Stomach (tissue), 4 donors: ENCODE results near the gene DCLK1.

Experiments
- POLR2A ChIP-seq, 4 donors: fragments of 450-650 bp; IDR thresholded peaks; one replicate each; pipeline ENCODE4 v1.6.1; 2016; ENCODE audit warnings: antibody characterized with exemption in 4 of 4, control low read depth in 2 of 4, mild to moderate bottlenecking in 1 of 4, moderate library complexity in 1 of 4
- TF ChIP-seq, protein P1 (sequence below), 7 experiments: fragments of 450-650 bp in 4 of 7; fragments of 200-600 bp in 3 of 7; sonication (generic) in 3 of 7; IDR thresholded peaks; one replicate each; pipeline ENCODE4 v1.5.1; 2016 to 2019; ENCODE audit warnings: antibody characterized with exemption in 7 of 7, control low read depth in 2 of 7, mild to moderate bottlenecking in 1 of 7

DNA sequence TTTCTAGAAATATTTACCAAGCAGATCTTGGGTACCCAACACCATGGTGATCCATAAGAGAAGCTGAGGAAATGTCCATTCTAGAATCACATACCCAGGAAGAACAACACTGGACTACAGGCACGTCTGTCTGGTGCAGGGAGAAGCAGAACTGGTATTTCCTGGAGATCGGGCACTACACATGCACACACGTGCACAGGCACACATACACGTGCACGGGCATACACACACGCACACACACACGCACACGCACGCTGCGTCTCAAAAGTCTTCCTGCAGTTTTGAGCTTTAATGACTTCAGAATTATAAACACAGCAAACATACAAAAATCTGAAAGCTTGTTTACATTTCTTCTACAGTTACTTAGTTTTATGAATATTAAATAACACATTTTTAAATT lies 189.8 kb downstream of the DCLK1 start:
- TF ChIP-seq, protein P1, sequence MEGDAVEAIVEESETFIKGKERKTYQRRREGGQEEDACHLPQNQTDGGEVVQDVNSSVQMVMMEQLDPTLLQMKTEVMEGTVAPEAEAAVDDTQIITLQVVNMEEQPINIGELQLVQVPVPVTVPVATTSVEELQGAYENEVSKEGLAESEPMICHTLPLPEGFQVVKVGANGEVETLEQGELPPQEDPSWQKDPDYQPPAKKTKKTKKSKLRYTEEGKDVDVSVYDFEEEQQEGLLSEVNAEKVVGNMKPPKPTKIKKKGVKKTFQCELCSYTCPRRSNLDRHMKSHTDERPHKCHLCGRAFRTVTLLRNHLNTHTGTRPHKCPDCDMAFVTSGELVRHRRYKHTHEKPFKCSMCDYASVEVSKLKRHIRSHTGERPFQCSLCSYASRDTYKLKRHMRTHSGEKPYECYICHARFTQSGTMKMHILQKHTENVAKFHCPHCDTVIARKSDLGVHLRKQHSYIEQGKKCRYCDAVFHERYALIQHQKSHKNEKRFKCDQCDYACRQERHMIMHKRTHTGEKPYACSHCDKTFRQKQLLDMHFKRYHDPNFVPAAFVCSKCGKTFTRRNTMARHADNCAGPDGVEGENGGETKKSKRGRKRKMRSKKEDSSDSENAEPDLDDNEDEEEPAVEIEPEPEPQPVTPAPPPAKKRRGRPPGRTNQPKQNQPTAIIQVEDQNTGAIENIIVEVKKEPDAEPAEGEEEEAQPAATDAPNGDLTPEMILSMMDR (IDR thresholded peaks at IDR 0.05): no peak
- TF ChIP-seq POLR2A (IDR thresholded peaks at IDR 0.05): no peak
